ENCODE measurements around the gene FTH1. TPM values are rescaled to one million over a fixed set of nuclear protein-coding genes. Genes with fewer than 3 reads are reported as not detected.

Gene FTH1
- total and polyA plus RNA-seq, 2 of the 8 experiments (the other 6 are each of a cell fraction or from before 2014, with no cell fraction given) = 1,153 to 1,461 TPM

DNA sequence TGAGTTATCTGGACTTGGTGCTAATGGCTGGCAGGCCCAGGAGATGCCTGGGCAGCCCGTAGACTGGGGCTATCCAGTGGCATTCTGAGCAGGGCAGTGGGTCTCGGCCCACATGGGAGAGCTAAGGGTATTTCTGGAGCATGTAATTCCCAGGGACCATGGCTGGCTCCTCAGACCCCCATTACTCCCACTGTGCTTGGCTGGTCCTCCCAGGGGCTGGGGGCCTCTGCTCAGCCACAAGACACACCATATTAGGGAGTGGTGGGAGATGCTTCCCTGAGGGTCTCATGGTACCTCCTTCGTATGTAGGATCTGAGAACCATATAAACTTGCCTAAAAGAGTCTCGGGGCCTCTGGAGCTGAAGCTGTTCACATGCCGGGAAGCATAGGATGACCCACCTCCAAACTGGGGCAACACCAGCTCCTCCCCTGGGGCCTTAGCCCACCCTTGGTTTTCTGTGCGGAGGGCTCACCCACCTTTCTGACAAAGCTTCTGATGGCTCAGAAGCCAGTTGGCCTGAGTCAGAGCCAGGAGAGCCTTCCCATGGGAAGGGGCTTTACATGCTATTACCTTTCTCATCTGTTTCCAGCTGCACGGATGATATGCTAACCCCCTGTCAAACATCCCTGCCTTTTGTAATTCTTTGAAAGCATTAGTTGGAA lies 9.5 kb upstream of the FTH1 start (continued):
- TF ChIP-seq, protein P1, sequence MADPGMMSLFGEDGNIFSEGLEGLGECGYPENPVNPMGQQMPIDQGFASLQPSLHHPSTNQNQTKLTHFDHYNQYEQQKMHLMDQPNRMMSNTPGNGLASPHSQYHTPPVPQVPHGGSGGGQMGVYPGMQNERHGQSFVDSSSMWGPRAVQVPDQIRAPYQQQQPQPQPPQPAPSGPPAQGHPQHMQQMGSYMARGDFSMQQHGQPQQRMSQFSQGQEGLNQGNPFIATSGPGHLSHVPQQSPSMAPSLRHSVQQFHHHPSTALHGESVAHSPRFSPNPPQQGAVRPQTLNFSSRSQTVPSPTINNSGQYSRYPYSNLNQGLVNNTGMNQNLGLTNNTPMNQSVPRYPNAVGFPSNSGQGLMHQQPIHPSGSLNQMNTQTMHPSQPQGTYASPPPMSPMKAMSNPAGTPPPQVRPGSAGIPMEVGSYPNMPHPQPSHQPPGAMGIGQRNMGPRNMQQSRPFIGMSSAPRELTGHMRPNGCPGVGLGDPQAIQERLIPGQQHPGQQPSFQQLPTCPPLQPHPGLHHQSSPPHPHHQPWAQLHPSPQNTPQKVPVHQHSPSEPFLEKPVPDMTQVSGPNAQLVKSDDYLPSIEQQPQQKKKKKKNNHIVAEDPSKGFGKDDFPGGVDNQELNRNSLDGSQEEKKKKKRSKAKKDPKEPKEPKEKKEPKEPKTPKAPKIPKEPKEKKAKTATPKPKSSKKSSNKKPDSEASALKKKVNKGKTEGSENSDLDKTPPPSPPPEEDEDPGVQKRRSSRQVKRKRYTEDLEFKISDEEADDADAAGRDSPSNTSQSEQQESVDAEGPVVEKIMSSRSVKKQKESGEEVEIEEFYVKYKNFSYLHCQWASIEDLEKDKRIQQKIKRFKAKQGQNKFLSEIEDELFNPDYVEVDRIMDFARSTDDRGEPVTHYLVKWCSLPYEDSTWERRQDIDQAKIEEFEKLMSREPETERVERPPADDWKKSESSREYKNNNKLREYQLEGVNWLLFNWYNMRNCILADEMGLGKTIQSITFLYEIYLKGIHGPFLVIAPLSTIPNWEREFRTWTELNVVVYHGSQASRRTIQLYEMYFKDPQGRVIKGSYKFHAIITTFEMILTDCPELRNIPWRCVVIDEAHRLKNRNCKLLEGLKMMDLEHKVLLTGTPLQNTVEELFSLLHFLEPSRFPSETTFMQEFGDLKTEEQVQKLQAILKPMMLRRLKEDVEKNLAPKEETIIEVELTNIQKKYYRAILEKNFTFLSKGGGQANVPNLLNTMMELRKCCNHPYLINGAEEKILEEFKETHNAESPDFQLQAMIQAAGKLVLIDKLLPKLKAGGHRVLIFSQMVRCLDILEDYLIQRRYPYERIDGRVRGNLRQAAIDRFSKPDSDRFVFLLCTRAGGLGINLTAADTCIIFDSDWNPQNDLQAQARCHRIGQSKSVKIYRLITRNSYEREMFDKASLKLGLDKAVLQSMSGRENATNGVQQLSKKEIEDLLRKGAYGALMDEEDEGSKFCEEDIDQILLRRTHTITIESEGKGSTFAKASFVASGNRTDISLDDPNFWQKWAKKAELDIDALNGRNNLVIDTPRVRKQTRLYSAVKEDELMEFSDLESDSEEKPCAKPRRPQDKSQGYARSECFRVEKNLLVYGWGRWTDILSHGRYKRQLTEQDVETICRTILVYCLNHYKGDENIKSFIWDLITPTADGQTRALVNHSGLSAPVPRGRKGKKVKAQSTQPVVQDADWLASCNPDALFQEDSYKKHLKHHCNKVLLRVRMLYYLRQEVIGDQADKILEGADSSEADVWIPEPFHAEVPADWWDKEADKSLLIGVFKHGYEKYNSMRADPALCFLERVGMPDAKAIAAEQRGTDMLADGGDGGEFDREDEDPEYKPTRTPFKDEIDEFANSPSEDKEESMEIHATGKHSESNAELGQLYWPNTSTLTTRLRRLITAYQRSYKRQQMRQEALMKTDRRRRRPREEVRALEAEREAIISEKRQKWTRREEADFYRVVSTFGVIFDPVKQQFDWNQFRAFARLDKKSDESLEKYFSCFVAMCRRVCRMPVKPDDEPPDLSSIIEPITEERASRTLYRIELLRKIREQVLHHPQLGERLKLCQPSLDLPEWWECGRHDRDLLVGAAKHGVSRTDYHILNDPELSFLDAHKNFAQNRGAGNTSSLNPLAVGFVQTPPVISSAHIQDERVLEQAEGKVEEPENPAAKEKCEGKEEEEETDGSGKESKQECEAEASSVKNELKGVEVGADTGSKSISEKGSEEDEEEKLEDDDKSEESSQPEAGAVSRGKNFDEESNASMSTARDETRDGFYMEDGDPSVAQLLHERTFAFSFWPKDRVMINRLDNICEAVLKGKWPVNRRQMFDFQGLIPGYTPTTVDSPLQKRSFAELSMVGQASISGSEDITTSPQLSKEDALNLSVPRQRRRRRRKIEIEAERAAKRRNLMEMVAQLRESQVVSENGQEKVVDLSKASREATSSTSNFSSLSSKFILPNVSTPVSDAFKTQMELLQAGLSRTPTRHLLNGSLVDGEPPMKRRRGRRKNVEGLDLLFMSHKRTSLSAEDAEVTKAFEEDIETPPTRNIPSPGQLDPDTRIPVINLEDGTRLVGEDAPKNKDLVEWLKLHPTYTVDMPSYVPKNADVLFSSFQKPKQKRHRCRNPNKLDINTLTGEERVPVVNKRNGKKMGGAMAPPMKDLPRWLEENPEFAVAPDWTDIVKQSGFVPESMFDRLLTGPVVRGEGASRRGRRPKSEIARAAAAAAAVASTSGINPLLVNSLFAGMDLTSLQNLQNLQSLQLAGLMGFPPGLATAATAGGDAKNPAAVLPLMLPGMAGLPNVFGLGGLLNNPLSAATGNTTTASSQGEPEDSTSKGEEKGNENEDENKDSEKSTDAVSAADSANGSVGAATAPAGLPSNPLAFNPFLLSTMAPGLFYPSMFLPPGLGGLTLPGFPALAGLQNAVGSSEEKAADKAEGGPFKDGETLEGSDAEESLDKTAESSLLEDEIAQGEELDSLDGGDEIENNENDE (IDR thresholded peaks at IDR 0.05; ENCODE audit: insufficient replicate concordance, low read length) = no peak
- TF ChIP-seq SUZ12 (IDR thresholded peaks at IDR 0.05; ENCODE audit: low read length) = no peak
- TF ChIP-seq NANOG (IDR thresholded peaks at IDR 0.05; ENCODE audit: insufficient read depth, low read depth, low read length, poor library complexity, severe bottlenecking) = no peak
- TF ChIP-seq PHF8 (conservative IDR thresholded peaks at IDR 0.05; ENCODE audit: low read depth, low read length) = no peak
- TF ChIP-seq GTF2F1 (IDR thresholded peaks at IDR 0.05; ENCODE audit: borderline replicate concordance, low read depth, low read length) = no peak
- no peak for TF ChIP-seq MAFK (IDR thresholded peaks at IDR 0.05; ENCODE audit: low read depth, low read length)
- TF ChIP-seq, protein P2, sequence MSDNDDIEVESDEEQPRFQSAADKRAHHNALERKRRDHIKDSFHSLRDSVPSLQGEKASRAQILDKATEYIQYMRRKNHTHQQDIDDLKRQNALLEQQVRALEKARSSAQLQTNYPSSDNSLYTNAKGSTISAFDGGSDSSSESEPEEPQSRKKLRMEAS (IDR thresholded peaks at IDR 0.05) = no peak
- TF ChIP-seq SP2 (IDR thresholded peaks at IDR 0.05; ENCODE audit: low read length) = no peak

Measured in H1 (cell line).